Gastroesophageal sphincter (tissue), 3 donors: ENCODE measurements around the gene KLRC2.
"Not testable (repeated sequence)": the region's sequence is repeated elsewhere in the genome, so short reads cannot be mapped to it uniquely, and the experiment has no call there.

Source experiments
- CTCF ChIP-seq, 4 experiments: fragments of 200-600 bp in 2 of 4; fragments of 450-650 bp in 2 of 4; sonication (generic) in 1 of 4; IDR thresholded peaks; one replicate each; pipeline ENCODE4 v1.5.1; 2017 to 2019; ENCODE audit warnings: antibody characterized with exemption in 4 of 4, mild to moderate bottlenecking in 2 of 4, moderate library complexity in 2 of 4
- EP300 ChIP-seq: sonication (generic); formaldehyde crosslinking; IDR thresholded peaks from one replicate; pipeline ENCODE4 v1.6.1; 2017; ENCODE audit warnings: antibody characterized with exemption, mild to moderate bottlenecking
- POLR2A ChIP-seq, 2 donors: fragments of 450-650 bp; IDR thresholded peaks; one replicate each; pipeline ENCODE4 v1.6.1; 2017; ENCODE audit warnings: antibody characterized with exemption in 2 of 2, mild to moderate bottlenecking in 2 of 2, moderate library complexity in 1 of 2
- POLR2AphosphoS5 ChIP-seq: sonication (generic); formaldehyde crosslinking; IDR thresholded peaks from one replicate; pipeline ENCODE4 v1.6.1; 2017; ENCODE audit warnings: antibody characterized with exemption

GRCh38 chr12:10446052-10446451, 10.2 kb upstream of the KLRC2 start:
- not testable (repeated sequence) for TF ChIP-seq CTCF (IDR thresholded peaks at IDR 0.05); EP300; POLR2A (IDR thresholded peaks at IDR 0.05); POLR2AphosphoS5
